Right lobe of liver (tissue), 6 donors: ENCODE results near the gene A4GALT. TPM values are rescaled to one million over a fixed set of nuclear protein-coding genes. Genes with fewer than 3 reads are reported as not detected.

Source experiments
- ATAC-seq, 4 donors: fragments of 200-7000 bp; cut with Tn5 transposase; one replicate each; pipeline ENCODE4 v1.9.1; 2020; ENCODE audit warnings: mild to moderate bottlenecking in 4 of 4, moderate library complexity in 4 of 4
- DNase-seq, 3 donors: peaks; one replicate each; pipeline ENCODE4 v3.0.0-alpha.2; 2020
- H3K27ac ChIP-seq, 3 donors: fragments of 200-600 bp; one replicate each; pipeline ENCODE4 v1.8.0; 2022
- H3K27me3 ChIP-seq, 2 donors: fragments of 200-600 bp; one replicate each; pipeline ENCODE4 v1.8.0; 2022
- H3K36me3 ChIP-seq, 4 donors: fragments of 200-600 bp; sonication (generic) in 1 of 4; one replicate each; pipeline versions ENCODE4 v1.5.1 to v1.8.0; 2017 to 2022; ENCODE audit warnings: control low read depth in 1 of 4
- H3K4me1 ChIP-seq, 4 donors: fragments of 200-600 bp; sonication (generic) in 1 of 4; one replicate each; pipeline versions ENCODE4 v1.5.1 to v1.8.0; 2017 to 2022; ENCODE audit warnings: control low read depth in 1 of 4
- H3K4me3 ChIP-seq, 3 donors: fragments of 200-600 bp; one replicate each; pipeline ENCODE4 v1.8.0; 2022
- H3K9me3 ChIP-seq, 4 donors: fragments of 200-600 bp; sonication (generic) in 1 of 4; one replicate each; pipeline versions ENCODE4 v1.5.1 to v1.8.0; 2017 to 2022; ENCODE audit warnings: control low read depth in 1 of 4
- POLR2A ChIP-seq: fragments of 450-650 bp; IDR thresholded peaks from one replicate; pipeline ENCODE4 v1.6.1; 2017; ENCODE audit warnings: antibody characterized with exemption, mild to moderate bottlenecking
- WGBS: methylation state at CpG from one replicate; pipeline ENCODE4 v1.1.6; 2018; ENCODE audit warnings: low coverage, low lambda C conversion rate; ENCODE audit not compliant: insufficient coverage; ENCODE audit errors: missing lambda C conversion rate; 5-methylcytosine and 5-hydroxymethylcytosine counted together
- intact Hi-C, 2 donors: fragments of 100-400 bp; cut with DNase I; formaldehyde crosslinking; loops; one replicate each; pipeline versions ENCODE4 v1.11.2 to v1.14.1; 2022
- total RNA-seq, 6 experiments: library from RNA; depleted of rRNA in 2 of 6; stranded (reverse); fragments of >200 nt in 2 of 6; fragmentation: NEBNext Ultra II Directional in 3 of 6; extraction: Animal tissue kit (Norgen Biotek cat#: 25700) in 3 of 6; gene quantifications; one replicate each; pipeline versions ENCODE4 v1.1.0 to v1.2.4, GENCODE V29; 2016 to 2023
- TF ChIP-seq, protein P1 (sequence below), 4 donors: fragments of 200-600 bp in 3 of 4; fragments of 450-650 bp in 1 of 4; IDR thresholded peaks; one replicate each; pipeline versions ENCODE4 v1.5.1 to v1.8.0; 2016 to 2022; ENCODE audit warnings: antibody characterized with exemption in 4 of 4, mild to moderate bottlenecking in 2 of 4
- donor health status: DM: no; HTN: yes; CAD: no.
- donor health status: DM: no; HTN: no; CAD: no.
- donor health status: DM: no; HTN: no; CAD: no.
- donor health status: DM: no; HTN: yes; CAD: no.
- donor health status: DM: no; HTN: yes; CAD: no.

Gene A4GALT
- total RNA-seq, 6 experiments from 2014 or later: 0.86 to 3.7 (median 2.2) TPM

- WGBS: 72% methylated on average over 11 of the region's 17 CpGs
- no peak for DNase-seq
- H3K27me3 ChIP-seq: no peaks in the 10 kb centered on the region
- TF ChIP-seq POLR2A: no peak
- TF ChIP-seq, protein P1, sequence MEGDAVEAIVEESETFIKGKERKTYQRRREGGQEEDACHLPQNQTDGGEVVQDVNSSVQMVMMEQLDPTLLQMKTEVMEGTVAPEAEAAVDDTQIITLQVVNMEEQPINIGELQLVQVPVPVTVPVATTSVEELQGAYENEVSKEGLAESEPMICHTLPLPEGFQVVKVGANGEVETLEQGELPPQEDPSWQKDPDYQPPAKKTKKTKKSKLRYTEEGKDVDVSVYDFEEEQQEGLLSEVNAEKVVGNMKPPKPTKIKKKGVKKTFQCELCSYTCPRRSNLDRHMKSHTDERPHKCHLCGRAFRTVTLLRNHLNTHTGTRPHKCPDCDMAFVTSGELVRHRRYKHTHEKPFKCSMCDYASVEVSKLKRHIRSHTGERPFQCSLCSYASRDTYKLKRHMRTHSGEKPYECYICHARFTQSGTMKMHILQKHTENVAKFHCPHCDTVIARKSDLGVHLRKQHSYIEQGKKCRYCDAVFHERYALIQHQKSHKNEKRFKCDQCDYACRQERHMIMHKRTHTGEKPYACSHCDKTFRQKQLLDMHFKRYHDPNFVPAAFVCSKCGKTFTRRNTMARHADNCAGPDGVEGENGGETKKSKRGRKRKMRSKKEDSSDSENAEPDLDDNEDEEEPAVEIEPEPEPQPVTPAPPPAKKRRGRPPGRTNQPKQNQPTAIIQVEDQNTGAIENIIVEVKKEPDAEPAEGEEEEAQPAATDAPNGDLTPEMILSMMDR (IDR thresholded peaks at IDR 0.05): no peak
- no peaks in the 10 kb centered on the region for H3K36me3 ChIP-seq
- no peaks in the 10 kb centered on the region for H3K4me1 ChIP-seq
- intact Hi-C loops: no loop called here
- no peak overlapping the region for H3K4me3 ChIP-seq
- no peak overlapping the region for H3K27ac ChIP-seq
- no peaks in the 10 kb centered on the region for H3K9me3 ChIP-seq
- peak in 2 of 4 donors; percentile 14 to 27 for ATAC-seq
These were observed 21.2 kb downstream of the A4GALT start for GRCh38 chr22:42699281-42699975.

- no peak overlapping the region for H3K27ac ChIP-seq
- intact Hi-C loops: no loop called here
- no peaks in the 10 kb centered on the region for H3K4me1 ChIP-seq
- ATAC-seq (peak; percentile 18 to 84 (median 46)), DNase-seq (peak in 1 of 3 donors; percentile 68)
- H3K36me3 ChIP-seq: no peaks in the 10 kb centered on the region
- 86% methylated on average over 6 of the region's 16 CpGs for WGBS
- TF ChIP-seq, protein P1 (IDR thresholded peaks at IDR 0.05): no peak
- TF ChIP-seq POLR2A: no peak
- no peaks in the 10 kb centered on the region for H3K9me3 ChIP-seq
- H3K27me3 ChIP-seq: no peaks in the 10 kb centered on the region
- H3K4me3 ChIP-seq: no peak overlapping the region
These were observed 23.1 kb downstream of the A4GALT start for GRCh38 chr22:42697542-42698013.

DNA sequence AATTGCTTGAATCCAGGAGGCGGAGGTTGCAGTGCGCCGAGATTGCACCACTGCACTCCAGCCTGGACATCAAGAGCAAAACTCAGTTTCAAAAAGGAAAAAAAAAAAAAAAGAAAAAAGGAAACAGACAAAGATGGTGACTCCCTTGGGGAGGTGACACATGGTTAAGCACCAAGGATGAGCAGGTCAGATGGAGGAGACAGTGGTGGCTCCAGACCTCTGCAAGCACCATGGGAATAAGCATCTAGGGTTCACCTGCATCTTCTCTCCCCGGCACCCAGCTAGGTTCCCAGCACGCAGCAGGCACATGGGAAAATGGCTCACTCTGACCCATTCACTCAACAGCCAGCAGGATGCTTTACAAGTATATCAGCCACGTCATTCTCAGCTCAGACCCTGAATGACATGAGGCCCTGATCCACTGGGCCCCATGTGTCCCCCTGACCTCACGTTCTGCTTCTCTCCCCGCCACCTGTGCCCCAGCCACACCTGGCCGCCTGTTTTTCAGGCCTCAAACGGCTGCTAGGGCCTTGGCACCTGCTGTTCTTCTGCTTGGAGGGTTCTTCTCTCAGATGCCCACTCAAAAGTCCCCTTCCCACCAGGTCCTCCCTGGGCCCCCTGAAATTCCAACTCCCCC, 24.2 kb downstream of the A4GALT start:
- Histone ChIP-seq H3K4me1 (no peaks in the 10 kb centered on the region), H3K4me3 (no peak overlapping the region), H3K27ac (no peak overlapping the region), H3K27me3 (no peaks in the 10 kb centered on the region), H3K9me3 (no peaks in the 10 kb centered on the region), H3K36me3 (no peaks in the 10 kb centered on the region)
- ATAC-seq: no peak
- TF ChIP-seq POLR2A: no peak
- TF ChIP-seq, protein P1 (IDR thresholded peaks at IDR 0.05): no peak
- DNase-seq: no peak
- WGBS: 72% methylated on average over 4 of the region's 10 CpGs
- intact Hi-C loops: no loop called here

- no peaks in the 10 kb centered on the region for H3K4me1 ChIP-seq
- H3K27ac ChIP-seq: no peak overlapping the region
- 80% methylated on average over 1 of the region's 10 CpGs for WGBS
- intact Hi-C loops: no loop called here
- DNase-seq (no peak), ATAC-seq (no peak)
- TF ChIP-seq POLR2A: no peak
- TF ChIP-seq, protein P1 (IDR thresholded peaks at IDR 0.05): no peak
- no peaks in the 10 kb centered on the region for H3K36me3 ChIP-seq
- H3K27me3 ChIP-seq: no peaks in the 10 kb centered on the region
- H3K9me3 ChIP-seq: no peaks in the 10 kb centered on the region
- H3K4me3 ChIP-seq: no peak overlapping the region
These were observed 25.4 kb downstream of the A4GALT start for GRCh38 chr22:42695294-42695693.
